ENCODE data around the gene CEP112.

CEP112 gene

GRCh38 chr17:66190738-66191592 lies 968 bp downstream of the CEP112 start:
- in situ Hi-C loops (cut with HindIII; ENCODE audit: low sequenced_read_pairs): no loop called here
- no peak for TF ChIP-seq CTCF (IDR thresholded peaks at IDR 0.05; ENCODE audit: low read depth, low read length)
- peak overlapping the region; percentile 55 for H3K4me3 ChIP-seq (ENCODE audit: low read depth, low read length)
- peak; percentile 77 for DNase-seq (ENCODE audit: low read depth, low spot score)

GRCh38 chr17:66187718-66188117 lies 4.2 kb downstream of the CEP112 start:
- no peak for DNase-seq (ENCODE audit: low read depth, low spot score)

GRCh38 chr17:66185862-66186261 lies 6.1 kb downstream of the CEP112 start:
- no peak for DNase-seq (ENCODE audit: low read depth, low spot score)
- no peak overlapping the region for H3K4me3 ChIP-seq (ENCODE audit: low read depth, low read length)
- in situ Hi-C loops (cut with HindIII; ENCODE audit: low sequenced_read_pairs): no loop called here
- TF ChIP-seq CTCF (IDR thresholded peaks at IDR 0.05; ENCODE audit: low read depth, low read length): no peak

More at GRCh38 chr17:66187718-66188117, 4.2 kb downstream of the CEP112 start:
- no peak overlapping the region for H3K4me3 ChIP-seq (ENCODE audit: low read depth, low read length)
- in situ Hi-C loops (cut with HindIII; ENCODE audit: low sequenced_read_pairs): no loop called here
- no peak for TF ChIP-seq CTCF (IDR thresholded peaks at IDR 0.05; ENCODE audit: low read depth, low read length)

- H3K4me3 ChIP-seq (ENCODE audit: low read depth, low read length): no peak overlapping the region
- in situ Hi-C loops (cut with HindIII; ENCODE audit: low sequenced_read_pairs): no loop called here
- DNase-seq (ENCODE audit: low read depth, low spot score): no peak
- TF ChIP-seq CTCF (IDR thresholded peaks at IDR 0.05; ENCODE audit: low read depth, low read length): no peak
These were observed 7.5 kb downstream of the CEP112 start for GRCh38 chr17:66184392-66184791.

GRCh38 chr17:66183529-66183928 lies 8.4 kb downstream of the CEP112 start:
- TF ChIP-seq CTCF (IDR thresholded peaks at IDR 0.05; ENCODE audit: low read depth, low read length): no peak
- in situ Hi-C loops (cut with HindIII; ENCODE audit: low sequenced_read_pairs): no loop called here
- H3K4me3 ChIP-seq (ENCODE audit: low read depth, low read length): no peak overlapping the region
- DNase-seq (ENCODE audit: low read depth, low spot score): no peak

- no peak overlapping the region for H3K4me3 ChIP-seq (ENCODE audit: low read depth, low read length)
- no peak for DNase-seq (ENCODE audit: low read depth, low spot score)
- TF ChIP-seq CTCF (IDR thresholded peaks at IDR 0.05; ENCODE audit: low read depth, low read length): no peak
- in situ Hi-C loops (cut with HindIII; ENCODE audit: low sequenced_read_pairs): no loop called here
These were observed 13.3 kb downstream of the CEP112 start for GRCh38 chr17:66178642-66179041.
